Ovary (tissue), 3 donors: ENCODE measurements around the gene SLCO3A1.

Experiments
- EP300 ChIP-seq: sonication (generic); formaldehyde crosslinking; IDR thresholded peaks from one replicate; pipeline ENCODE4 v1.6.1; 2017; ENCODE audit warnings: antibody characterized with exemption
- POLR2A ChIP-seq: fragments of 450-650 bp; IDR thresholded peaks from one replicate; pipeline ENCODE4 v1.6.1; 2017; ENCODE audit warnings: antibody characterized with exemption, mild to moderate bottlenecking, moderate library complexity
- TF ChIP-seq, protein P1 (sequence below), 3 donors: fragments of 450-650 bp in 2 of 3; fragments of 200-600 bp in 1 of 3; IDR thresholded peaks; one replicate each; pipeline versions ENCODE4 v1.5.1 to v1.8.0; 2016 to 2022; ENCODE audit warnings: antibody characterized with exemption in 3 of 3, mild to moderate bottlenecking in 1 of 3
- donor health status: DM: no; HTN: no; CAD: no.

DNA sequence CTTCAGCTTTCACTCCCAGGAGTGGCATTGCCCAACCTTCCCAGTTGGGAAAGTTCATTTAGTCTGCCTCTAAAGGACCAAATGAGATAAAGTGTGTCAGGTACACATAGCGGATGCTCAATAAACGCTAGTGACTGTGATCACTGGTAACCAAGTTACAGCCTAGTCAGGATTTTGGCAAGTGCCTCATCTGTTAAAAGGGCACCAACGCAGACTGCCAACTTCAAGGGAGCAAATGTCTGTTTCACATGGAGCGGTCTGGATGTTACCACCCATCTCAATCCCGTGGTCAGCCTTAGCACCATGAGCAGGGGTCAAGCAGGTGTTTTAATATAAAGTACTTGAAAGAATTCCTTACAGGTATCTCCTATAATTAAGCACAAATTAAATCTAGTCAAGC lies 22.7 kb downstream of the SLCO3A1 start:
- TF ChIP-seq, protein P1, sequence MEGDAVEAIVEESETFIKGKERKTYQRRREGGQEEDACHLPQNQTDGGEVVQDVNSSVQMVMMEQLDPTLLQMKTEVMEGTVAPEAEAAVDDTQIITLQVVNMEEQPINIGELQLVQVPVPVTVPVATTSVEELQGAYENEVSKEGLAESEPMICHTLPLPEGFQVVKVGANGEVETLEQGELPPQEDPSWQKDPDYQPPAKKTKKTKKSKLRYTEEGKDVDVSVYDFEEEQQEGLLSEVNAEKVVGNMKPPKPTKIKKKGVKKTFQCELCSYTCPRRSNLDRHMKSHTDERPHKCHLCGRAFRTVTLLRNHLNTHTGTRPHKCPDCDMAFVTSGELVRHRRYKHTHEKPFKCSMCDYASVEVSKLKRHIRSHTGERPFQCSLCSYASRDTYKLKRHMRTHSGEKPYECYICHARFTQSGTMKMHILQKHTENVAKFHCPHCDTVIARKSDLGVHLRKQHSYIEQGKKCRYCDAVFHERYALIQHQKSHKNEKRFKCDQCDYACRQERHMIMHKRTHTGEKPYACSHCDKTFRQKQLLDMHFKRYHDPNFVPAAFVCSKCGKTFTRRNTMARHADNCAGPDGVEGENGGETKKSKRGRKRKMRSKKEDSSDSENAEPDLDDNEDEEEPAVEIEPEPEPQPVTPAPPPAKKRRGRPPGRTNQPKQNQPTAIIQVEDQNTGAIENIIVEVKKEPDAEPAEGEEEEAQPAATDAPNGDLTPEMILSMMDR (IDR thresholded peaks at IDR 0.05) = no peak
- TF ChIP-seq POLR2A (no peak), EP300 (no peak)
